IPS-18c (cell line): ENCODE measurements around the gene LRP1B.

ENCODE experiments used
- H3K4me3 ChIP-seq: 2 replicates; pipeline ENCODE4 v1.7.0; 2013; ENCODE audit warnings: low read depth, mild to moderate bottlenecking, low read length, moderate library complexity; ENCODE audit not compliant: insufficient read depth
- H3K9me3 ChIP-seq: one replicate; pipeline ENCODE4 v1.6.1; 2013; ENCODE audit warnings: mild to moderate bottlenecking, low read length, moderate library complexity; ENCODE audit not compliant: control insufficient read depth, insufficient read depth

LRP1B gene

DNA sequence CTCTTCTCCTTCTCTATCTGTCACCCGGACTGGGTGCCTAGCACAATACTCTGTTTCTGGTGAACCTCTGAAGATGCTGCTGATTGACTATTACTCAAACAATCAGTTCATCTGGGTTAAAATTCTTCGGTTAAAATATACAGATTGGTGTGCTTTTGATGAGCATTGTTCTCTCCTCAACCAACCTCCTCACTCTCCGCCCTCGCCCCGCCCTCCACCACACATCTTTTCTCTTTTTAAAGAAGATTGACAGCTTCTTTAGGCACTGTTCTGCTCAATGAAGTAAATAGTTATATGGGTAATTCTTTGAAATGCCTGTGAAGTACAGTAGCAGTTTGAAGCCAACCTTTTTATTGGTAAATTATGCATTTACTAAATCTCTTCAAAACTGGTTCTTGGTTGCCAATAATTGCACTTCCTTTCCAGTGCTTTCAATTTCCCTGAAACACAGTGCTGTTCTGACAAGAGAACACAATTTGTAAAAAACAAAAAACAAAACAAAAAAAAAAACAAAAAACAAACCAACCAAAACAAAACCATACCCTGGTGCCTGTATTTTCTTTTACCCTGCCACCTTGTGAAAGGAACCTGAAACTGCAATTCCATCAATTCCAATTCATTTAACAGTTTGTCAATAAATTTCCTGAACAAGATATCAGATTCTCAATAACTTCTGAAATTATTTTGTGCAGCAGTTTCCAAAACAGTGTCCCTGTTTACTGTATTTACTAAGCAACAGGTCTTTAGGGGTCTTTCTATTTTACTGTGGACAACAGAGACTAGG is 188.6 kb downstream of the LRP1B start:
- Histone ChIP-seq H3K9me3 (no peaks in the 10 kb centered on the region), H3K4me3 (no peak overlapping the region)

DNA sequence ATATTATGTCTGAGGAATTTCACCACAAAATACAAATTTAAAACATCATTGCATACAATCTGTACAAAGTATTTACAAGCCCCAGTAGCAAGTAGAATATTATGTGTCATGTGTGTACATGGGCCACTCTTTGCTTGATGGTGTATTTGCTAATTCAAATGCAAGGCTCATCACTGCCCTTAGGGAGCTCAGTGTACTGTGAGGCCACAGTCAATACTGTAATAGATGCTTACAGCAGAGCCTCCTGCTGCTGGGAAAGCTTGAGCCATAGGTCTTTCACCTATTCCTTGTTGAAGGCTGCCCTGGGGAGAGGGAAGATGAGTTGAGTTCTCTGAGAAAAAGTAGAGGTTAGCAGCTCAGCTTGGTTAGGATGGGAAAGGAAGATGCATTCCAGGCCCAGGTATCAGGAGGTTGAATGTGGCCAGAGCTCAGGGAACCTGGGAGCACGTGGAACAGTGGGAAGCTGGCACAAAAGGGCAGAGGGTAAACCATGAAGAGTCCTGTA is 189.6 kb downstream of the LRP1B start:
- no peak overlapping the region for H3K4me3 ChIP-seq

DNA sequence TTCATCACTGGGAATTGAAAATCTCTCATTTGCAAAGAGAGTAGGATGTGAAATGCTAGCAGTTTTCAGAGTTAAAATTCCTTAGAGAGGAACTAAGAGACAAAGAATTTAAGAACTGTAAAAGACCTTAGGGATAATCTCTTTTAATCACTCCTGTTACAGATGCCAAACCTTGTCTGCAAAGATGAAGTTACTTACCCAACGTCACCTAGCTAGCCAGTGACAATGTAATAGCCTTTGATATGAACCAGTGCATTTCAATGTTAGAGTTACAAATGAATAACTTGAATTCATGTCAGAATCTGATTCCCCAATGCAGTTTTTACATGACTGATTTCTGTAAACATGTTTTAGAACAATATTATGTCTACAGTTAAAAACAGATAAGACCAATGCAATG is 190.1 kb downstream of the LRP1B start:
- no peaks in the 10 kb centered on the region for H3K9me3 ChIP-seq
- H3K4me3 ChIP-seq: no peak overlapping the region

More for the DNA sequence above, 189.6 kb downstream of the LRP1B start:
- no peaks in the 10 kb centered on the region for H3K9me3 ChIP-seq

DNA sequence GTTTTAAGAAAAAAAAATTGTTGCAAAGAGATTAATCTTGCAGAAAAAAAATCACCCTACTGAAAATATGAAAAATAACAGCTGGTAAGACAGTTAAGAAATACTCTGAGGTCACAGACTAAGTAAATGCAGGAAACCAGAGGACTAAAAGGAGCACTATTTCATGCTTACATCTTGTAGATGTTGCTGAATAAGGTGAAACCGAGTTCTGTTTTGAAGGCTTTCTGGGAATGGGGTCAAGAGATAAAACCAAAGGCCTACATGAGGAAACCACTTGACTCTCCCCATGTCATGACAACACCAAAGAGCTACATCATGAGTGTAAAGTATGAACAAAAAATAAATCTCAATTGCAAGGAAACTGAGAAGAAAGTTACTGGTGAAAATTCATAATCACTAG is 197.6 kb downstream of the LRP1B start:
- no peak overlapping the region for H3K4me3 ChIP-seq
- H3K9me3 ChIP-seq: no peaks in the 10 kb centered on the region

DNA sequence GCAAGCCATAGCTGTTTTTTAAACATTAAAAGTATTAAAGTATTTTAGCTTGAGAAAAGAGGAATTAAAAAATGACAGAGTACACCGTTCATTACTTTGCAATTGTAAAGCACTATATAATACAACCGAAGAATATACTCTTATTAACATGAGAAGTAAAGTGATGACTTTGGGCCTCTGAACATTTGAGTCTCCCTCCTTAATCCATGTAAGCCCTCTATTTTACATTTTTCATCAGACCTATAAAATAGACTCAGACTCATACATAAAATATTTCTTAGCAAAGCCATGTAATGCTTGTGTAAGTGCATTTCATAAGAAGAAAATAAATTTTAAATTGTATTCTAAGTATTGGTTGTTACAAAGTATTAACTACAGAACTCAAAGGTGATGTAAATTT is 198.6 kb downstream of the LRP1B start:
- Histone ChIP-seq H3K4me3 (no peak overlapping the region), H3K9me3 (no peaks in the 10 kb centered on the region)

DNA sequence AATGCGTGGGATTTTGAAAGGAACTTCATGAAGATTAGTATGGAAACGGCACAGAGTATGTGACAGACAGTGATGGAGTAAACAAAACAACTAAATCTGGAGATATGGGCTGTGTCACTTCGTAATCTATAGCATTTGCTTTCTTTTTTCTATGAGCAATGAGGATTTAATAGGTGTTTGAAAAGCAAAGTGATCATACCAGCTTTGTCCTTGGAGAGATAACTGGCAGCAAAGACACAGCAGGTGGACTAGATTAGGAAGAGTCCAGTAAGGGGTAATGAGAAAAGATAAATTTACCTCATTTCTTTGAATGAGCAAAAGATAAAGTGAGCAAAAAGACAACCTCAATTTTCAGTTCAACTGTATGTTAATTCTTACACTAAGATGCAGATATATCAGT is 199.0 kb downstream of the LRP1B start:
- Histone ChIP-seq H3K4me3 (no peak overlapping the region), H3K9me3 (no peaks in the 10 kb centered on the region)

DNA sequence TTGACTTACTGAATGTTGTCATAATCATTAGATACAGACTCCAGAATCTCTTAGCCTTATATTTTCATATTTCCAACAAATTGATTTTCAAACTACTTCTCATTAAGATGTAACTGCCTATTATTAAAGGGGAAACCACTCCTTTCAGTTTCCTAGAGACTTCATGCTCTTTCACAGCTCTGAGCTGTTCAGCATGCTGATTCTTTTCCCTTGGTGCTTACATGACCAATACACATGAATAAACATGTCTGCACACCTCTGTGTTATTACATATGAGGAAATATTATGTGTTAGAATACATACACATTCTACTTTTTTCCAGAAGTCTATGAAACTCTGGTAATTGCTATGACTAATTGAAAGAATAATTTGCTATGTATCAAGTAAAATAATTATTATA is 200.0 kb downstream of the LRP1B start:
- H3K4me3 ChIP-seq: no peak overlapping the region
- no peaks in the 10 kb centered on the region for H3K9me3 ChIP-seq

DNA sequence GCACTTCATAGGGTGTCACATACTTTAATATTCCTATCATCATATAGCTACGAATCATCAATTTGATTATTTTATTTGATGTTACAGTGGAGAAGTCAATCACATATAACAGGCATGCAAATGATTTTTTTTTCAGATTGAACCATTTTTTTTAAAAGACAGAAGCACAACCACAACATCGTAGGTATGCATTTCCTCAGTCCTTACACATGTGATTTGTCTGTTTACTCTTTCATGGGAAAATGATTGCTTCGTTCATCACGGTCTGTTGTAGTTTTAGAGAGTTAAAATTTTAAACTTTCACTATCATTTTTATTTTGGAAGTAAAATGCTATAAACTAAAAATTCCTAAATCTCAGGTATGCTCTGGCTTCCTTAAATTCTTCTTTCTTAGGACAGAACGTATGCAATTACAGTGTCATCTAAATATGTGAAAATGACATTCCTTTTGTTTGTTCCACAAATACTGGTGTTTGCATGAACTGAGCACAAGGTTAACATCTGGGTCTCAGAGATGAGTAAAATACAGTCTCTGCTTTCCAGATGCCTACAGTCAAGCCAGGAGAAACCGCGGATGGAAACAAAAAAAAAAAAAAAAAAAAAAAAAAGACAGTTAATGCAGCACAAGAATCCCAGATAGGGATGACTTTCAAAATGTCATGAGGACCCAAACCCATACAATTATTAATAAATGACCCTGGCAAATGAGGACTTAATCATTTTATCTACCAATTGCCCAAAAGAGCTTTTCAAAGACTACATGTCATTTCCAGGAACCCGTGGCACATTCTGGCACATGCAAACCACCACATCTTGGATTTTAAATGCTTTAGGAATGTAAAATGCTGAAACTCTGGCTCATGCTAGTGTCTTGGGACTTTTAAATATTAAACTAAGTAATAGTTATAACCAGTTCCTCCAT is 201.2 kb downstream of the LRP1B start:
- Histone ChIP-seq H3K4me3 (no peak overlapping the region), H3K9me3 (no peaks in the 10 kb centered on the region)

DNA sequence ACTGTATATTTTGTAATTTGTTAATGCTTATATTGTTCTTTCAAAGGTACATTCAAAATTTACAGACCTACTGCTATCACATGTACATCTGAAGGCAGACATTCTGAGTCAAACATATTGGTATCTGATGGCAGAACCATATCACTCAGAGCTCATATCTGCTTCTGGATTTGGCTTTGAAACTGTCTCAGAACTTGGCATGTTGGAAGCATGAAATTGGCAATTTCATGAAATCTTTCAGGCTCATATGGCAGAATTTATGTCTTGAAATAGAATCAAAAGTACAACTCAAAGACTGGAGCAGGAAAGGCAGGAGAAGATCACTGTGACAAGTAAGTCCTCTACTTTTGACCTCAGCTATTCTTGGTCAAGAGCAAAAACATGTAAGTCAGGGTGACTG is 202.3 kb downstream of the LRP1B start:
- Histone ChIP-seq H3K4me3 (no peak overlapping the region), H3K9me3 (no peaks in the 10 kb centered on the region)

DNA sequence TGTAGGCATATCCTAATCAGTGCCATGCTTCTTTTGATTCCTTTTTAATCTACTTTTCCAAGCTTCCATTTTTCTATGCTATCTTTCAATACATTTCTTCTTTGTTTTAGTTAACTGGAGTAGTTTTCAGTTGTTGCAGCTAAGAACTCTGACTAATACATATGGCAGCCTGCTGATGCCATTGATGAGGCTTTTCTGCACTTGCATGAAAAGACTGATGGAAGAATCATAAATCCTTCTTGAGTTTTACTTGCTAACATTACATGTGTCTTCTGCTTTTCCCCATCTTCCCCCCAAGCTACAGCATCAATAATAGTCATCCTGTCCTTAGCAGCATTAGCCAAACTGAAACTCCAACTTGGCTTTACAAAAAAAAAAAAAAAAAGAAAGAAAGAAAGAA is 203.3 kb downstream of the LRP1B start:
- no peaks in the 10 kb centered on the region for H3K9me3 ChIP-seq

DNA sequence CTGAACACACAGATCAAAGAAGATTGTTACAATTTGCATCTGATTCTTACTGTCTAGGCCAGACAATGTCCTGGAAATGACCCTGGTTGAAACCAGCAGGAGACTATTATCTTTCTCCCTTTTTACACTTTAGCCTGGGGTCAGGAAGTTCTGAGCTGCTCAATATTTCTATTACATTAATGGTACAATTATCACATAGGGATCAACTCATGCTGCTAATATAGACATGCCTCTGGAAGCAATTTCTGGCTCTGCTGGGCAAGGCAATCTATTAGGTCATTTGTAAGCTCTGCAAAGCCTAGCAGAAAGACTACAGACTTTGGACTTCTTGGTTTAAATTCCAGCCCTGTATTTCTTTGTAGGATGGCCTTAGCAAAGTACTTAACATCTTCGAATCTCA is 205.3 kb downstream of the LRP1B start:
- H3K4me3 ChIP-seq: no peak overlapping the region

More for the DNA sequence above, 203.3 kb downstream of the LRP1B start:
- no peak overlapping the region for H3K4me3 ChIP-seq

DNA sequence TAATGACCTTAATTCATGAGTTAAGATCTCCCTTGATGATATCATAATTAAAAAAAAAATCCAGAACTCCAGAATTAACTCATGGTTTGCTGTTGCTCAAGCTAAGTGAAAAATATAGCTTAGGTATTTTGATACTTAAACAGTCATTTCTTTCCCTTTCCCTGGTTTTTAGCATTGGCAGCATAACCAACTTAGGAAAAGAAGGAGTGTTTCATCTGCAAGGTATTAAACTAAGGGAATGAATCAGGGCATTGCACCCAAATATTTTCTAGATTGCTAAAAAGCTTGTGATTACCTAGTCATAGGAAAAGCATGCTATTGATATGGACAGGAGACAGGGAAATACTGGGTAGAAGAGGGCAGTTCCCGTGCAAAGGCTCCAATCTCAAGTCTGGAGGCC is 207.2 kb downstream of the LRP1B start:
- H3K9me3 ChIP-seq: no peaks in the 10 kb centered on the region
- no peak overlapping the region for H3K4me3 ChIP-seq

More for the DNA sequence above, 205.3 kb downstream of the LRP1B start:
- no peaks in the 10 kb centered on the region for H3K9me3 ChIP-seq

DNA sequence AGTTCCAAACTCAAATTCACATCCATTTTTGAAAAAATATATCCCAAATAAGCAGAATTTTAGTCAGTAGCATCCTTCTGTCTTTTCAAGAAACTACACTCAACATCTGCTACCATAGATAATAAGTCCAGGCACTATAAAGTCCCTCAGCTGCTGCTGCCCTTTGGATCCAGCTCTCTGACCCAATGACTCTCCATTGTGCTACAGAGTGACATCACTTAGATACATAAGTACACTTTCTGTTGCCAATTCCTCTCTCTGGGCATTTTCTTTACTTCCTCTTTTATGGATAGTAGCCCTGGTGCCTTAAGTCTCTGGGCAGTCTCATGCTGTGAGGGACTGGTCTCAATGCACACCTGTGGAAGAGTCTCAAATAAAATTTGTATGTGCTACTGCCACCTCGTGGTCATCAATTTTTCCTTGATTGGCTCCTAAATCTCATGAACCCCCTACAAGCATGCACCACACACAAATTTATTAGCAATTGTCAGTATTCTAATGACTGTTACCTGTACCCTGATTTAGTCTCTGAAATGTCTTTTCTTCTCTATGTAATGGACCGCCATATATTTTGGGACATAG is 219.2 kb downstream of the LRP1B start:
- Histone ChIP-seq H3K9me3 (peaks cover 2% of the 10 kb centered on the region), H3K4me3 (no peak overlapping the region)

DNA sequence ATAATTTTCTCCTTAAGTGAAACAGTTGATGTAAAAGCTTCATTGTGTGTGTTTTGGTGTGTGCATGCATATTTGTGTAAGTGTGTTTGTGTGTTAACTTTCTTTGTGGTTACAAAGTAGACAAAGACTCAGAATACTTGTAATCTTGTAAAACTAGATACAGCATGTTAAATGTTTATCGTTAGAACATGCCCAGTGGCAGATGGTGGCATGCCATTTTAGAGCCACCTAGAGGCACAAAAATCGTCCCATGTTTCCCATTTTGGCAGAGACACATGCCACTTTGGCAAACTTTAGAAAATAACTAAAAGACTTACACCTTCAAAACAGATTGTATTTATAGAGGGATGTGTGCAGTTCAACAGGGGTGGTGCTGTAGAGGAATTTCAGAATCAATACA is 224.1 kb downstream of the LRP1B start:
- no peaks in the 10 kb centered on the region for H3K9me3 ChIP-seq

DNA sequence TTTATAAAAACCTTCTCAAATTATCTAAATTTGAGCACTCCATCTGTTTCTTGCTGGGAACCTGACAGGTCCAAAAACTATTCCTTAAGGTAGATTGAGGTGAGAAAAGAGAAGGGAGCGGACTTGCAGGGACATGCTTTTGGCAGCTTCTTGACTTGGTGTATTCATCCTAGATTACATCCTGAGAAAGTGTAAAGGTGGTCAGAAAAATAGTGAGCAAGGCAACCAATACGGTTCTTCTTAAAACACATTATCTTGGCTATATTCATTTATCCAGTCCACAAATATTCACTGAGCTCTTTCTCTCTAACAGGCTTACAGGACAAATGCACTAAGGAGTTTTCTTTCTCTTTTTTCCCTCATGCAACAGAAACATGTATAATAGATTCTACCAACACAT is 230.0 kb downstream of the LRP1B start:
- Histone ChIP-seq H3K9me3 (no peaks in the 10 kb centered on the region), H3K4me3 (no peak overlapping the region)

More for the DNA sequence above, 224.1 kb downstream of the LRP1B start:
- H3K4me3 ChIP-seq: no peak overlapping the region

DNA sequence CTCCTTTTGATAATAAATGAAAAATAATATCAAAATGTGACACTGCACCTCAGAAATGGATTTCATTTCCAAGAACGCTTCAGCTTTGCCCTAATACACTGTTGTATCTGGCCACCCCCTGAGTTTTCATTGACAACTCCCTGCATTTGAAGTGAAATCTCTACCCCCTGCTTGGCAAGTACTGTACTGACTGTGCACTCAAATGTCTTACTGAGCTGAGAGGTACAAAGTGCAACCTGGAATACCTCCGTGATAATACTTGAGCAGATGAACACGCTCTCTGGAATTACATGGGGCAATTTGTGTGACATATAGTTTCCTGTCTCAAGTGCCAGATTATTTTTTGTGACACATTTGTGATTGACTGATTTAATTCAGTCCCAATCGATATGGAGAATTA is 231.1 kb downstream of the LRP1B start:
- no peaks in the 10 kb centered on the region for H3K9me3 ChIP-seq
- H3K4me3 ChIP-seq: no peak overlapping the region

DNA sequence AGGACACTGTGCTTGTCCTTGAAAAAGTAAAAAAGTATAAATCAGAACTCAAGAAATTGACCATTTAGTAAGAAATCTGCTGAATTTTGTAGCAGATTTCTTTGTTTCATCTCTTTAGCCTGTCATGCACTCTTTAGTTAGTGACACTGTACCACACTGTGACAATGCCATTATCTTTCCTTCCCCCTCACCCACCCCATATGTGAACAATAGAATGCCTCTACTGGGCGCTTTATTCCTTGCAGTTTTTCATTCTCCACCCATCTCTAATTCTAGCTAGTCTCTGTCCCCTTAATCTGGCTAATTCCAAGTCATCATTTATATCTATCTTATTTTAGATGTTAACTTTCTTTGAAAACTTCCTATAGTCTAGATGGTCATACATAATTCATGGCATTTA is 241.0 kb downstream of the LRP1B start:
- Histone ChIP-seq H3K4me3 (no peak overlapping the region), H3K9me3 (no peaks in the 10 kb centered on the region)
